PFSK-1 (cell line): Measurements from ENCODE around the gene MGST2.

Source experiments
- FOXP2 ChIP-seq: optimal IDR thresholded peaks from 2 replicates; pipeline ENCODE3; 2011; ENCODE audit warnings: borderline replicate concordance, control low read depth, inconsistent platforms; ENCODE audit not compliant: insufficient read depth; ENCODE audit errors: extremely low read length, extremely low read depth
- POLR2AphosphoS5 ChIP-seq: IDR thresholded peaks from 2 replicates; pipeline ENCODE4 v1.6.1; 2012; ENCODE audit warnings: low read depth, mild to moderate bottlenecking, control low read depth, low read length, moderate library complexity
- SIN3A ChIP-seq: IDR thresholded peaks from 2 replicates; pipeline ENCODE4 v1.6.1; 2012; ENCODE audit warnings: mild to moderate bottlenecking, low read length, moderate library complexity, borderline replicate concordance; ENCODE audit not compliant: insufficient read depth
- TAF1 ChIP-seq: IDR thresholded peaks from 2 replicates; pipeline ENCODE4 v1.6.1; 2012; ENCODE audit warnings: low read length, control low read depth, borderline replicate concordance; ENCODE audit not compliant: insufficient read depth
- TF ChIP-seq, protein P1 (sequence below), 2 experiments: IDR thresholded peaks; 2 replicates each; pipeline versions ENCODE4 v1.6.1 to v1.8.0; 2011 to 2012; ENCODE audit warnings: low read depth in 2 of 2, low read length in 2 of 2, control low read depth in 1 of 2, inconsistent platforms in 1 of 2, mild to moderate bottlenecking in 1 of 2, moderate library complexity in 1 of 2; ENCODE audit not compliant: insufficient read depth in 1 of 2

DNA sequence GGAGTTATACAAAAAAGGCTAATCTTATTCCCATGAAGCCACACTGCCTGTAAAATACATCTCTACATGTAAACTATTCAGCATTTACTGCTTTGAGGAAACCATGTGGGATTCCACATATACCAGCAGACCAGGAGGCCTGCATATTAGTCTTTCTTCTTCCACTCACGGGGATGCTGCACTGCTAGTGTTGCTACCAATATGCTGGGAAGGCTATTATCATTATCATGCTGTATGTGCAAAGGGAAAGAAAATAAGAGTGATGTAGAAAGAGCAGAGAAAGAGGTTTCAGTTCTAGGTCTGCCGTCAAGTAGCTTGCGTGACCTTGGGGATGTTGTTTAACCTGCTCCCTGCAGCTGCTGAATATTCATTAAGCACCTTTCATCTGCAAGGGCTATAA, 61.0 kb downstream of the MGST2 start:
- TF ChIP-seq SIN3A (no peak), POLR2AphosphoS5 (no peak), TAF1 (no peak), FOXP2 (no peak)
- TF ChIP-seq, protein P1, sequence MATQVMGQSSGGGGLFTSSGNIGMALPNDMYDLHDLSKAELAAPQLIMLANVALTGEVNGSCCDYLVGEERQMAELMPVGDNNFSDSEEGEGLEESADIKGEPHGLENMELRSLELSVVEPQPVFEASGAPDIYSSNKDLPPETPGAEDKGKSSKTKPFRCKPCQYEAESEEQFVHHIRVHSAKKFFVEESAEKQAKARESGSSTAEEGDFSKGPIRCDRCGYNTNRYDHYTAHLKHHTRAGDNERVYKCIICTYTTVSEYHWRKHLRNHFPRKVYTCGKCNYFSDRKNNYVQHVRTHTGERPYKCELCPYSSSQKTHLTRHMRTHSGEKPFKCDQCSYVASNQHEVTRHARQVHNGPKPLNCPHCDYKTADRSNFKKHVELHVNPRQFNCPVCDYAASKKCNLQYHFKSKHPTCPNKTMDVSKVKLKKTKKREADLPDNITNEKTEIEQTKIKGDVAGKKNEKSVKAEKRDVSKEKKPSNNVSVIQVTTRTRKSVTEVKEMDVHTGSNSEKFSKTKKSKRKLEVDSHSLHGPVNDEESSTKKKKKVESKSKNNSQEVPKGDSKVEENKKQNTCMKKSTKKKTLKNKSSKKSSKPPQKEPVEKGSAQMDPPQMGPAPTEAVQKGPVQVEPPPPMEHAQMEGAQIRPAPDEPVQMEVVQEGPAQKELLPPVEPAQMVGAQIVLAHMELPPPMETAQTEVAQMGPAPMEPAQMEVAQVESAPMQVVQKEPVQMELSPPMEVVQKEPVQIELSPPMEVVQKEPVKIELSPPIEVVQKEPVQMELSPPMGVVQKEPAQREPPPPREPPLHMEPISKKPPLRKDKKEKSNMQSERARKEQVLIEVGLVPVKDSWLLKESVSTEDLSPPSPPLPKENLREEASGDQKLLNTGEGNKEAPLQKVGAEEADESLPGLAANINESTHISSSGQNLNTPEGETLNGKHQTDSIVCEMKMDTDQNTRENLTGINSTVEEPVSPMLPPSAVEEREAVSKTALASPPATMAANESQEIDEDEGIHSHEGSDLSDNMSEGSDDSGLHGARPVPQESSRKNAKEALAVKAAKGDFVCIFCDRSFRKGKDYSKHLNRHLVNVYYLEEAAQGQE (IDR thresholded peaks at IDR 0.05; ENCODE audit: insufficient read depth in 1 of 2, low read depth in 2 of 2, low read length in 2 of 2), result no peak
